Stimulated activated naive CD4-positive, alpha-beta T cell (primary cell): Measurements from ENCODE around the gene GPA33.

Experiments used
- DNase-seq, 6 experiments: peaks; one replicate each; lab custom pipeline; 2025; lab: John Stamatoyannopoulos, UW

Gene GPA33

DNA sequence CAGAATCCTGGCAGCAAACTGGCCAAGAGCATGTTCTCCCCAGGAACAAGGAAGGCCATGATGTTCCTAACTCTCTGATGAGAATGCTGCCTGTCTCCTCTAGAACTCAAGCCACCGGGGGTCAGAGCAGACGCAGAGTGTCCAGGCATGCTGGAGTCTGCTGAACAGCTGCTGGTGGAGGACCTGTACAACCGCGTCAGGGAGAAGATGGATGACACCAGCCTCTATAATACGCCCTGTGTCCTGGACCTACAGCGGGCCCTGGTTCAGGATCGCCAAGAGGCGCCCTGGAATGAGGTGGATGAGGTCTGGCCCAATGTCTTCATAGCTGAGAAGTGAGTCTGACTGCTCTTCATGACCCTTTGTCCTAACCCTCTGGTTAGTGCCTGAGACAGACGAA lies 27.0 kb upstream of the GPA33 start:
- no peak for DNase-seq

DNA sequence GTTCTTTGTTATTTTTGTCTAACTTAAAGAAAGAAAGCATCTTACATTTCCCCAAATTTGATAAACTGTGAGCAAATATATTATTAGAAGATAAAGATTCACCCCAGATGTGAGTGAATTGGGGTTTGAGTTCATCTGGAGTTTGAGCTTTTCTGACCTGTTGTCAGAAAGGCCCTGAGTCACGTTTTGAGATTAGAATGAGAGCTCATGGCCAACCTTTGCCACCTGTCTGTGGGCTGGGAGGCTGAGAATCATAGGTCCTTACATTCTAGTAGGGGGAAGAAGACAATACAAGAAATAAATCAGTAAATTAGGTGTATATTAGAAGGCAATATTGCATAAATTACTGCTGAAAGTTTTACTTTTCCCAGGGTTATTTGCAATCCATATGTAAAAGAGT lies 26.0 kb upstream of the GPA33 start:
- DNase-seq, result no peak

DNA sequence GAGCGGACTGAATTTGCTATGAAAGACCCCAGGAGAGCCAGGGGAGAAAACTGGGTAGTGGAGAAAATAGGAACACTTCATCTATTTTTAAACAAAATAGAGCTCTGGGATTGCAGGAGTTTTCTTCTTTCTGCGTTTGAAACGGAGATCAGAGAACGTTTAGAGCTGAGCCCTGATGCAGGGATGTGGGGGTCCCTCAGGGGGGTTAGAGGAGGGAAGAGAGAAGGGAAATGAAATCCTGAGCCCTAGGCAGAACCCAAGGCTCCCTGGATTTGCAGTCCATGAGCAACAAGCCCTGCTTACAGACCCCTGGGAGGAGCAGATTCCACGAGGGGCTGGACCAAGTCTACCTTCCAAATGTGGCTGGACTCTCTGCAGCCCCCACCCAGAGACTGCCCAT lies 25.5 kb upstream of the GPA33 start:
- DNase-seq, result no peak

DNA sequence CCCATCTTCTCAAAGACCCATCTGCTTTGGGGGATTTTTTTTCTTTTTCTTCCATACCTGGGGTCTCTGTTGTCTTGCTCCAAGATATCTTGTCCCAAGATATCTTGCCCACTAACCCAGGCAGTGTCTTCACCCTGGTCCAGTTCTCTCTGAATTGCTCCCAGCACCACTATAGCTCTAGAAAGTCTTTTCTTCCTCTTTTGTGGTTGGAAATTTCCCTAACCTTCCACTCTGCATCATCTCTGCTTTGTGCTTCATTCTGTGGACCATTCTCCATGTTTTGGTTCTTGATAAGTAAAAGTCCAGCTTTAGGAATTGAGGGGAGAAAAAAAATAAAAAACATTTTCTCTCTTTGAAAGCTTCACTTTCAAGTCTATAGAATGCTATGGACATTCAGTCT lies 24.5 kb upstream of the GPA33 start:
- DNase-seq, result no peak

- DNase-seq, result no peak
Measured at GRCh38 chr1:167111868-167112709, 21.9 kb upstream of the GPA33 start.

DNA sequence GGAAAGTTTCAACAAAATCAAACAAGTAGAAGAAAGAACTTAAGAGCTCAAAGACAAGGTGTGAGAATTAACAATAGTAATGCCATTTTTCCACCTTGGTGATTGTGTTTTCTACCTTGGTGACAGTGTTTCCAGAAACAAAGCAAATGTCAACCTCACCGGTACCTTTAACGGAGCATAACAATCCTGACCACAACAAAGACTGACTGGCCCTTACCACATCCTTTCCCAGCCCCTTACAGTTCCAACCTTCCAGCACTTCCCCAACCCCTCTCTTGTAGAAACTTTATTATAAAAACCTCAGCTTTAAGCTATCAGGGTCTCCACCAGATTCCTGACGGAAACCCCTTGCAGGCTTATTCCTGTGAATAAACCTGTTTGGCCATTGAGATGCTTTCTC lies 20.4 kb upstream of the GPA33 start:
- DNase-seq, result peak in 3 of 6 experiments; percentile 66 to 77 (median 75)

DNA sequence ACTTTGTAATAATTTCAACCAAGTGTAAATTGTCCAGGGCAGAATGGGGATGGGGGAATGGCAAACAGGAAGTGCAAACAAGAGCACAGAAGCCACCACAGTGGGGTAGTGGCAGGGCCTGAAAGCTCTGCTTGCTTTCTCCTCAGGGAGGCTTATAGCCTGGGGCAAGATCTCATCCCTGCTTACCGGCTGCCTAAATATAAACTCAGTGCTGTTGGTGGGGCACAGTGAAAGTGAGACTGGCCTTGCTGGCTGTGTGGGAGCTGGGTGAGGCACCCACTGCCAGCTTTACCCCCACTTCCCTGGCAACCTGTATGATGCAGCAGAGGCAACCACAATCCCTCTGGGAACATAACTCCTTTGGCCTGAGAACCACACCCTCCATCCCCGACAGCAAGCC lies 18.9 kb upstream of the GPA33 start:
- peak in 1 of 6 experiments; percentile 10 for DNase-seq

DNA sequence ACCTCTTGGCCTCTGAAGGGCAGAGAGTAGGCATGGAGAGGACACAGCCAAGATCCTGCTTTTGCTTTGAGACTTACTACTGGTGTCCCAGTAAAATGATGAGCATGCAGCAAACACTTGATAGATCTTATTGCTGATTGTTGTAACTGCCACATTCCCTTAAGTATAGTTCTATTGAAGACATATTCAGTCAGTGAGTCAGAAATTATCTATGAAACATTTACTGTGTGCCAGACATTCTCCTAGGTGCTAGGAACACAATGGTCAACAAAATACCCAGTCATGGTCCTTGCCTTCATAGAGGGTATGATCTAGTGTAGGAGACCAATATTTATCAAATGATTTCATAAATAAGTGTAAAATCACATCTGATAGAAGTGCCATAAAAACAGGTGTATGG lies 17.3 kb upstream of the GPA33 start:
- no peak for DNase-seq

DNA sequence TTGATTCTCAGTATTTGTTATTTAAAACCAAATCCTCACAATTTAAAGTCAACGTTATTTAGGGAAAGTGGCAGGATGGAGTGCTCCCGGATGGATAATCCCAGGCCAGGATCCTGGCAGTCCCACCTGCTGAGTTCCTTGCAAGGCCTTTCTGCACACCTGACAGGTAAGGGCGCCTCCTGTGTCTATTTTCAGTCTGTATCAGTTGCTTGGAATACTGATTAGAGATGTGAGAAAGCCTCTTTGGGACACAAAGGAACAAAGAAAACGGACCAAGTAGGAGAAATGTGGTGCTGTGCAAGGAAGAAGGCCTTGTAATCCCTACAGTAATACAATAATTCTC lies 15.9 kb upstream of the GPA33 start:
- no peak for DNase-seq

GRCh38 chr1:167105271-167106118 lies 15.3 kb upstream of the GPA33 start:
- DNase-seq, result no peak

GRCh38 chr1:167104256-167104633 lies 14.1 kb upstream of the GPA33 start:
- peak in 2 of 6 experiments; percentile 13 to 25 for DNase-seq

- no peak for DNase-seq
Measured at GRCh38 chr1:167102906-167103573, 12.9 kb upstream of the GPA33 start.

DNA sequence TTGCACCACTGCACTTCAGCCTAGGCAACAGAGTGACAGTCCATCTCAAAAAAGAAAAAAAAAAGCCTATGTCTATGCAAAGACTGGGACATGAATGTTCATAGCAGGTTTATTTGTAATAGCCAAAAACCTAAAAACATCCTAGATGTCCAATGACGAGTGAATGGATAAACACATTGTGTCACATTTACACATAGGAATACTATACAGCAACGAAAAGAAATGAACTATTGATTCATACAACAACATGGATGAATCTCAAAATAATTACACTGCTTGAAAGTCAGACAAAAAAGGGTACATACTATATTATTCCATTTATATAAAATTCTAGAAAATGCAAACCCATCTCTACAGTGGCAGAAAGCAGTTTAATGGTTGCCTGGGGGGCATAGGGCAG lies 11.6 kb upstream of the GPA33 start:
- DNase-seq, result no peak

GRCh38 chr1:167100730-167101129 lies 10.6 kb upstream of the GPA33 start:
- no peak for DNase-seq

GRCh38 chr1:167099851-167100250 lies 9.7 kb upstream of the GPA33 start:
- no peak for DNase-seq

GRCh38 chr1:167095368-167095767 lies 5.2 kb upstream of the GPA33 start:
- DNase-seq, result no peak

DNA sequence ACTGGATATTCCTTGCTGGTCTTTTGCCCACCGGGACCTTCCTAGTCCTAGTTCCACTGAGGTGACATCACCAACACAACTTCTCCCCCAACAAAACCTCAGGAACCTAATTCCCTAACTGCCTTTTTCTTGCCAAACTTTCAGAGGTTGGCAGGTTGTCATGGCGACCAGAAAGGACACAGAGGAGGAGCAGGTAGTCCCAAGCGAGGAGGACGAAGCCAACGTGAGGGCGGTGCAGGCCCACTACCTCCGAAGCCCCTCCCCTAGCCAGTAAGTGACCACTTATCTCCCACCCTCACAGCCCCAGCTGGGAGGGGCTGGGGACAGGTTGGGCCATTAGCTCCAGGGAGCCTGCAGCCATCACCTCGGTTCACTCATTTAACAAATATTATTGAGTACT lies 4.5 kb upstream of the GPA33 start:
- DNase-seq, result no peak

- no peak for DNase-seq
Measured at GRCh38 chr1:167093846-167094516, 3.8 kb upstream of the GPA33 start, which contains the start of gene STYXL2. Gene STYXL2, plus strand, starts transcription at chr1:167094075. Its CDS starts 775 bp downstream, at chr1:167094850.

DNA sequence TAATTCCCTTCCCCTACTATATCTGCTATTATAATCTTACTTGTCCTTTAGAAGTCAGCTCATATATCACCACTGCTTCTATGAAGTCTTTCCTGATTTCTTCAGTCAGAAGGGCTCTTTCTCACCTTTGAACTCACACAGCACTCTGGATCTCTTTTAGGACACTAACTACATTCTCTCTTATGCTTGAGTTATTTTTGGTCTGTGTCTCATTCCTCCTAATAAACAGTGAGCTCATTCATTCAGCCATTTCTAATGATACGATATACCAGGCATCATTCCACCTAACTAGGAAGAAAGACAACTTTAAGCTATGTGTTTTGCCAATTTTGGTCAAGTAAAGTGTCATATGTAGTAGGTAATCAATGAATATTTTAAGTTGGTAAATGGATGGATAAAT lies 2.5 kb upstream of the GPA33 start:
- DNase-seq, result no peak

GRCh38 chr1:167089939-167090313 lies 251 bp downstream of the GPA33 start:
- DNase-seq, result no peak

GRCh38 chr1:167088746-167089417 lies 1.3 kb downstream of the GPA33 start:
- no peak for DNase-seq

DNA sequence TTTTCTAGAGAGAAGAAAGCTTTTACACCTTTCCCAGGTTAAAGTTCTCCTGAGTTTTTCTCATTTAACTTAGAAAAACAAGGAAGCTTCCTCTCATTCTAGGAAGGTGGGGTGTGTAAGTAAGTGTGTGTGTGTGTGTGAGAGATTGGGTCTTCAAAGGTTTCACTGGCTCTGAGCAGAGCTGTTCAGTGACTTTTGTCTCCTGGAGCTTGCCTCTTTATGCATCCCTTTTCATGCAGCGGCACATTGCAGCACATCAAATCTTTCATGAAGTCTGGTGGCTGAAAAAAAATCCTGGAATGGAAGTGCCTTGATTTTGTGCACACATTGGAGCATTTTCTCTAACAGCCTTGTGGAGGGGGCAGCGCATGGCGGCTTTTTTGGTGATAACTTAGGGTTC lies 3.4 kb downstream of the GPA33 start:
- no peak for DNase-seq
